ENCODE results near the gene FILIP1. TPM values are rescaled to one million over a fixed set of nuclear protein-coding genes. Genes with fewer than 3 reads are reported as not detected.

FILIP1 gene
- total RNA-seq, 1 donor from 2014 or later, result 0.69 TPM

DNA sequence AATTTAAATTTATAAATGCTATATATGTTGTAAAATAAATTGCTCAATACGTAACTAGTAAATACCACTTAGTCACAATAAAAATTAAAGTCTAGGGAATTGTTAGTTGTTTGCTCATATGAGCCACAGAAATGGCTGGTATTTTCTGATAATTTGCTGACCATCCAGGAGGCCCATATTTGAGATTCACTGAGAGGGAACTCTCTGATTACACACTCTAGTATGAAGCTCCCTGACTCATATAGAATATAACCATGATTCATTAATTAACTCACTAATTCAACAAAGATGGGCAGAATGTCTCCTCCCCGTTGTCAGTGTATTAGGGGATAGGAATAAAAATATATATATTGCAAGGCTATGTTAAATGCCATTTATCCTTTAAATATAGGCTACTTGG lies 162.4 kb downstream of the FILIP1 start:
- Mint-ChIP-seq H3K27ac (ENCODE audit: unreplicated experiment) (no peak overlapping the region), H3K4me1 (ENCODE audit: low read depth, unreplicated experiment) (peaks cover 11% of the 10 kb centered on the region), H3K9me3 (ENCODE audit: unreplicated experiment) (no peaks in the 10 kb centered on the region), H3K36me3 (ENCODE audit: unreplicated experiment) (no peaks in the 10 kb centered on the region), H3K4me3 (ENCODE audit: unreplicated experiment) (no peak overlapping the region), H3K27me3 (ENCODE audit: unreplicated experiment) (no peaks in the 10 kb centered on the region)
- TF ChIP-seq, protein P1, sequence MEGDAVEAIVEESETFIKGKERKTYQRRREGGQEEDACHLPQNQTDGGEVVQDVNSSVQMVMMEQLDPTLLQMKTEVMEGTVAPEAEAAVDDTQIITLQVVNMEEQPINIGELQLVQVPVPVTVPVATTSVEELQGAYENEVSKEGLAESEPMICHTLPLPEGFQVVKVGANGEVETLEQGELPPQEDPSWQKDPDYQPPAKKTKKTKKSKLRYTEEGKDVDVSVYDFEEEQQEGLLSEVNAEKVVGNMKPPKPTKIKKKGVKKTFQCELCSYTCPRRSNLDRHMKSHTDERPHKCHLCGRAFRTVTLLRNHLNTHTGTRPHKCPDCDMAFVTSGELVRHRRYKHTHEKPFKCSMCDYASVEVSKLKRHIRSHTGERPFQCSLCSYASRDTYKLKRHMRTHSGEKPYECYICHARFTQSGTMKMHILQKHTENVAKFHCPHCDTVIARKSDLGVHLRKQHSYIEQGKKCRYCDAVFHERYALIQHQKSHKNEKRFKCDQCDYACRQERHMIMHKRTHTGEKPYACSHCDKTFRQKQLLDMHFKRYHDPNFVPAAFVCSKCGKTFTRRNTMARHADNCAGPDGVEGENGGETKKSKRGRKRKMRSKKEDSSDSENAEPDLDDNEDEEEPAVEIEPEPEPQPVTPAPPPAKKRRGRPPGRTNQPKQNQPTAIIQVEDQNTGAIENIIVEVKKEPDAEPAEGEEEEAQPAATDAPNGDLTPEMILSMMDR (IDR thresholded peaks at IDR 0.05; ENCODE audit: partially characterized antibody, unreplicated experiment), result no peak
- no peak for DNase-seq

DNA sequence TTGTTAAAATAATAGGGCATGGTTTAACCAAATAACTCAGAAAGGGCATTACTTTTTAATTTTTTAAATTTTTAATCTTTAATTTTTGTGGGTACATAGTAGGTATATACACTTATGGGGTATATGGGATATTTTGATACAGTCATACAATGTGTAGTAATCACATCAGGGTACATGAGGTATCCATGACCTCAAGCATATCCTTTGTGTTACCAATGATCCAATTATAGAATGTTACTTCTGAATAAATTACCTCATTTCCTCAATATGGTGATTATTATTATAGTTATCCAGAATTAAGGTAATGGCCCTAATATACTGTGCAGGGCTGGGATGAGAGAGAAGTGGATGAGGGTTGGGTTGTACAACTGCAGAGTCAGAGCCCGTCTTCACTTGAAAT lies 163.9 kb downstream of the FILIP1 start:
- no peaks in the 10 kb centered on the region for H3K36me3 Mint-ChIP-seq (ENCODE audit: unreplicated experiment)

DNA sequence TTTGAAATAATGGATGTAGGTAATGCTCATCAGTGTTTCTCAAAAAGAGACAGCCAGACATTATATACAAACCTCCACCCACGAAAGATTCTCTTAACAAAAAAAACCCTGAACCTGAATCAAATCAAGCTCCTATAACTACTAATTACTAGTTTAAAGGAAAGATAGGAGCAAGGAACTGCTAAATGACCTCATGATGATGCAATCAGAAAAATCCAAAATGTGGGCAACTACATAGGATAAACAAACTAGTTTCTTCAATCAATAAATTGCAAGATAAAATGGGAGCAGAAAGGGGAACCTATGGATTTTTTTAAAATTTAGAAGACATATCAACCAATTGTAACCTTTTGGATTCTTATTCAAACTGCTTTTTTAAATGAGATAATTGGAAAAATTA lies 165.8 kb downstream of the FILIP1 start:
- TF ChIP-seq, protein P1 (IDR thresholded peaks at IDR 0.05; ENCODE audit: partially characterized antibody, unreplicated experiment), result no peak
- H3K4me3 Mint-ChIP-seq (ENCODE audit: unreplicated experiment), result no peak overlapping the region
- H3K27ac Mint-ChIP-seq (ENCODE audit: unreplicated experiment), result no peak overlapping the region
- peaks cover 2% of the 10 kb centered on the region for H3K4me1 Mint-ChIP-seq (ENCODE audit: low read depth, unreplicated experiment)
- no peak for DNase-seq
- no peaks in the 10 kb centered on the region for H3K9me3 Mint-ChIP-seq (ENCODE audit: unreplicated experiment)
- H3K36me3 Mint-ChIP-seq (ENCODE audit: unreplicated experiment), result peaks cover 7% of the 10 kb centered on the region
- no peaks in the 10 kb centered on the region for H3K27me3 Mint-ChIP-seq (ENCODE audit: unreplicated experiment)

More for the DNA sequence above, 163.9 kb downstream of the FILIP1 start:
- H3K9me3 Mint-ChIP-seq (ENCODE audit: unreplicated experiment), result no peaks in the 10 kb centered on the region
- TF ChIP-seq, protein P1 (IDR thresholded peaks at IDR 0.05; ENCODE audit: partially characterized antibody, unreplicated experiment), result no peak
- H3K4me1 Mint-ChIP-seq (ENCODE audit: low read depth, unreplicated experiment), result peaks cover 7% of the 10 kb centered on the region
- H3K27me3 Mint-ChIP-seq (ENCODE audit: unreplicated experiment), result no peaks in the 10 kb centered on the region
- no peak overlapping the region for H3K27ac Mint-ChIP-seq (ENCODE audit: unreplicated experiment)
- no peak overlapping the region for H3K4me3 Mint-ChIP-seq (ENCODE audit: unreplicated experiment)
- no peak for DNase-seq

DNA sequence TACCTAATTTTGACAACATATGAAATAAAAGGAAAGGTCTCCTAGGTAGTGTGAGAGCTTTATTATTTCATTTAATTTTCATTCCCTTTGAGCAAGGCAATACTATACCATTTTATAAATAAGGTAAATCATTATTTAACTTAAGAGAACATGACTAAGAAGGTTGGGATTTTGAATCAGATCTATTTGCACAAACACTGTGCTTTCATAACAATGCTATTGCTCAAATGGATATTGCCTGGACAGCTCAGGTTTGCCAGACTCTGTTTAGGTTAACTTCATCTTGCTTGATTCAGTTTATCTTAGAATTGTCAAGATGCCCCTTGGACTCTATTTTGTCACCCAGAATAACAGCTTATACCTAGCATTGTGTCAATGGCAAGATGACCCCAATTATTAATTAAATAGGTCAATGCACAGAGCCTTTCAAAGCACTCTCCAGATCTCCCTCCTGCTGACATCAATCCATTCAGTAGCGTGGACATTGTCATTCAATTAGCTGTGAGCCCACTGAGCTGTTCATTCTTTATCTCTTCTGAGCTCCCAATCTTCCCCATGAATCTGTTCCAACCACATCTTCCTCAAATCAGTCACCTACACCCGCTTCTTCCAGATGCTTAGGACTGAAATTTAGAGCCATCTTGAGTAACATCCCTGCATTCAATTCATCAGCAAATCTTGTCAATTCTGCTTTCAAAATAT lies 166.9 kb downstream of the FILIP1 start:
- Mint-ChIP-seq H3K4me1 (ENCODE audit: low read depth, unreplicated experiment) (peaks cover 2% of the 10 kb centered on the region), H3K36me3 (ENCODE audit: unreplicated experiment) (peaks cover 7% of the 10 kb centered on the region), H3K4me3 (ENCODE audit: unreplicated experiment) (no peak overlapping the region), H3K27me3 (ENCODE audit: unreplicated experiment) (no peaks in the 10 kb centered on the region), H3K27ac (ENCODE audit: unreplicated experiment) (no peak overlapping the region), H3K9me3 (ENCODE audit: unreplicated experiment) (peaks cover under 1% of the 10 kb centered on the region)
- DNase-seq, result no peak
- TF ChIP-seq, protein P1 (IDR thresholded peaks at IDR 0.05; ENCODE audit: partially characterized antibody, unreplicated experiment), result no peak

DNA sequence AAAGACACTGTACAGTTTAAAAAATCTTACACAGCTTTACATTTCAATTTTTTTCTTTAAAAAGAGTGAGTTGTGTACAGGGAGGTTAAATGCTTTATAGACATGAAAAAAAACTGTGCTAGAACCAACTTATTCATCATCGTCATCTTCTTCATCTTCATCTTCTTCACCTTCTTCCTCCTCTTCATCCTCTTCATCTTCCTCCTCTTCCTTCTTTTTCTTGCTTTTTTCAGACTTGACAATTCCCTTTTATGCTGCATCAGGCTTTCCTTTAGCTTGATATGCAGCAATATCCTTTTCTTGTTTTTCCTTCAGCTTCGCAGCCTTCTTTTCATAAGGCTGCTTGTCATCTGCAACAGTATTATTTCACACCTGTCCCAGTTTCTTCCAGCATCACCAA lies 174.7 kb downstream of the FILIP1 start:
- Mint-ChIP-seq H3K9me3 (ENCODE audit: unreplicated experiment) (peaks cover 2% of the 10 kb centered on the region), H3K4me1 (ENCODE audit: low read depth, unreplicated experiment) (no peaks in the 10 kb centered on the region), H3K4me3 (ENCODE audit: unreplicated experiment) (no peak overlapping the region), H3K27ac (ENCODE audit: unreplicated experiment) (no peak overlapping the region), H3K36me3 (ENCODE audit: unreplicated experiment) (peaks cover 7% of the 10 kb centered on the region), H3K27me3 (ENCODE audit: unreplicated experiment) (no peaks in the 10 kb centered on the region)
- no peak for DNase-seq
- TF ChIP-seq, protein P1 (IDR thresholded peaks at IDR 0.05; ENCODE audit: partially characterized antibody, unreplicated experiment), result no peak

Data from glutamatergic neuron (in vitro differentiated cells).